B cell (primary cell): ENCODE data around the gene PSEN1.

Experiments used
- EZH2 ChIP-seq: IDR thresholded peaks from 2 replicates; pipeline ENCODE4 v1.6.1; 2012; ENCODE audit warnings: borderline replicate concordance, low read depth, mild to moderate bottlenecking, moderate library complexity, low read length; ENCODE audit not compliant: insufficient read depth, poor library complexity, severe bottlenecking
- TF ChIP-seq, protein P1 (sequence below): fragments of 200-600 bp; IDR thresholded peaks from one replicate; pipeline ENCODE4 v1.8.0; 2022; ENCODE audit warnings: antibody characterized with exemption, mild to moderate bottlenecking

DNA sequence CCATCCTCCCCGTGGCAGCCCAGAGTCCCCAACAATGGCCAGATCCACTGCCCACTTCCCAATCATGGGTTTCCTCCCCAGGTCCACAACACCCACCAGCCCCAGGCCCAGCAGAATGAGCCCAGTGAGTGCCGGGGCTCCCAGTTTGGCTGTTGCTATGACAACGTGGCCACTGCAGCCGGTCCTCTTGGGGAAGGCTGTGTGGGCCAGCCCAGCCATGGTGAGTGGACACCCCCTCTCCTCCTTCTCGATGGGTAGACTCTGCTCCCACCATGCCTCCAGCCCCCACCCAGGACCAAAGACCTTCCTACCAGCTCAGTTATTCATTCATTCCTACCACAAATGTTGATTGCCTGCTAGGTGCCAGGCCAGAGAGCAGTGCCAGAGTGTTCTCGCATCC, 124.8 kb downstream of the PSEN1 start:
- TF ChIP-seq EZH2 = no peak
- TF ChIP-seq, protein P1, sequence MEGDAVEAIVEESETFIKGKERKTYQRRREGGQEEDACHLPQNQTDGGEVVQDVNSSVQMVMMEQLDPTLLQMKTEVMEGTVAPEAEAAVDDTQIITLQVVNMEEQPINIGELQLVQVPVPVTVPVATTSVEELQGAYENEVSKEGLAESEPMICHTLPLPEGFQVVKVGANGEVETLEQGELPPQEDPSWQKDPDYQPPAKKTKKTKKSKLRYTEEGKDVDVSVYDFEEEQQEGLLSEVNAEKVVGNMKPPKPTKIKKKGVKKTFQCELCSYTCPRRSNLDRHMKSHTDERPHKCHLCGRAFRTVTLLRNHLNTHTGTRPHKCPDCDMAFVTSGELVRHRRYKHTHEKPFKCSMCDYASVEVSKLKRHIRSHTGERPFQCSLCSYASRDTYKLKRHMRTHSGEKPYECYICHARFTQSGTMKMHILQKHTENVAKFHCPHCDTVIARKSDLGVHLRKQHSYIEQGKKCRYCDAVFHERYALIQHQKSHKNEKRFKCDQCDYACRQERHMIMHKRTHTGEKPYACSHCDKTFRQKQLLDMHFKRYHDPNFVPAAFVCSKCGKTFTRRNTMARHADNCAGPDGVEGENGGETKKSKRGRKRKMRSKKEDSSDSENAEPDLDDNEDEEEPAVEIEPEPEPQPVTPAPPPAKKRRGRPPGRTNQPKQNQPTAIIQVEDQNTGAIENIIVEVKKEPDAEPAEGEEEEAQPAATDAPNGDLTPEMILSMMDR = no peak
